ENCODE results near the gene SLC35E1. TPM values are rescaled to one million over a fixed set of nuclear protein-coding genes. Genes with fewer than 3 reads are reported as not detected.

Gene SLC35E1
- total and polyA plus RNA-seq, 2 of the 4 experiments (the other 2 are of a cell fraction), result 22.6 to 38.0 TPM

- no peak for TF ChIP-seq FOS (IDR thresholded peaks at IDR 0.05; ENCODE audit: low read depth, low read length)
Measured at GRCh38 chr19:16590876-16591802, 18.9 kb upstream of the SLC35E1 start (continued).

- no CpG with 5 or more reads among the region's 3 CpGs for WGBS, 2 experiments (ENCODE audit: extremely low coverage in 2 of 2, insufficient read length in 1 of 2)
- Histone ChIP-seq H4K20me1 (ENCODE audit: insufficient read depth, low read length) (peaks cover 100% of the 10 kb centered on the region), H3K56ac (ENCODE audit: extremely low read depth, insufficient read depth, low read length) (no peak overlapping the region), H2BK15ac (ENCODE audit: low read depth, low read length) (no peak overlapping the region), H2AK5ac (ENCODE audit: low read depth, low read length) (no peak overlapping the region), H2AFZ (replicated peaks; ENCODE audit: low read length, poor library complexity) (no peak overlapping the region), H3K9me1 (ENCODE audit: insufficient read depth, low read length) (peaks cover 60% of the 10 kb centered on the region), H2AK9ac (replicated peaks; ENCODE audit: low read depth, low read length, poor library complexity) (no peak overlapping the region), H2BK5ac (ENCODE audit: low read depth, low read length, poor library complexity, severe bottlenecking) (no peak overlapping the region), H3K27me3 (ENCODE audit: control insufficient read depth, insufficient read depth, low read length) (no peaks in the 10 kb centered on the region), H3K4me3 (ENCODE audit: insufficient read depth, low read depth, low read length) (no peak overlapping the region), H3K9me3 (ENCODE audit: control insufficient read depth, insufficient read depth, low read length) (no peaks in the 10 kb centered on the region), H2BK120ac (ENCODE audit: low read depth, low read length) (no peak overlapping the region), H3K4me1 (ENCODE audit: control insufficient read depth, insufficient read depth, low read length) (peaks cover 34% of the 10 kb centered on the region), H4K8ac (ENCODE audit: low read depth in 2 of 2, low read length in 2 of 2) (no peak overlapping the region), H3K18ac (ENCODE audit: low read depth, low read length) (no peak overlapping the region), H4K91ac (ENCODE audit: insufficient read depth, low read depth, low read length) (no peak overlapping the region), H4K5ac (ENCODE audit: low read depth, low read length) (no peak overlapping the region), H3K36me3 (ENCODE audit: control insufficient read depth, insufficient read depth, low read length) (no peaks in the 10 kb centered on the region), H3K23ac (ENCODE audit: low read depth, low read length) (peak overlapping the region; percentile 54; the same call in 1 of the 2 replicates), H3K27ac (ENCODE audit: insufficient read depth, low read length) (no peak overlapping the region), H3K14ac (replicated peaks; ENCODE audit: low read depth, low read length) (no peak overlapping the region), H3K4me2 (ENCODE audit: low read depth, low read length) (no peak overlapping the region), H2BK20ac (ENCODE audit: low read depth, low read length) (no peak overlapping the region), H3K9ac (ENCODE audit: low read depth, low read length) (no peak overlapping the region), H3K4ac (ENCODE audit: low read depth, low read length) (no peak overlapping the region), H3K79me1 (ENCODE audit: low read depth in 1 of 2, low read length in 2 of 2) (peaks cover 30 to 98% of the 10 kb centered on the region in 2 experiments; a peak in 3 of 4 replicates)
- ChIA-PET CTCF (no interaction called here), POLR2A (ENCODE audit: unreplicated experiment) (no interaction called here)
- in situ Hi-C loops (cut with MboI; ENCODE audit: low sequenced_read_pairs), result no loop called here
- intact Hi-C loops (cut with micrococcal nuclease), result no loop called here
- dilution Hi-C loops (cut with HindIII; ENCODE audit: low sequenced_read_pairs, unreplicated experiment), result no loop called here
- no peak for DNase-seq
- no peak for ATAC-seq (ENCODE audit: low read depth)
- no TSS peak for BruUV-seq (replicated peaks)
- TF ChIP-seq RFX5 (IDR thresholded peaks at IDR 0.05; ENCODE audit: low read depth, low read length) (no peak), CEBPB (IDR thresholded peaks at IDR 0.05; ENCODE audit: low read depth, low read length) (0 out of 2 replicates have a peak, but pooled peaks have one; percentile 33), NFE2L2 (IDR thresholded peaks at IDR 0.05; ENCODE audit: low read depth, low read length) (no peak), SMC3 (IDR thresholded peaks at IDR 0.05; ENCODE audit: low read depth, low read length) (no peak), RAD21 (IDR thresholded peaks at IDR 0.05; ENCODE audit: low read length) (no peak)
Measured at GRCh38 chr19:16589917-16590316, 17.7 kb upstream of the SLC35E1 start.

Measured in IMR-90 (cell line).